ENCODE results near the gene RNASET2.
"Not testable (repeated sequence)": the region's sequence is repeated elsewhere in the genome, so short reads cannot be mapped to it uniquely, and the experiment has no call there.

RNASET2 gene

DNA sequence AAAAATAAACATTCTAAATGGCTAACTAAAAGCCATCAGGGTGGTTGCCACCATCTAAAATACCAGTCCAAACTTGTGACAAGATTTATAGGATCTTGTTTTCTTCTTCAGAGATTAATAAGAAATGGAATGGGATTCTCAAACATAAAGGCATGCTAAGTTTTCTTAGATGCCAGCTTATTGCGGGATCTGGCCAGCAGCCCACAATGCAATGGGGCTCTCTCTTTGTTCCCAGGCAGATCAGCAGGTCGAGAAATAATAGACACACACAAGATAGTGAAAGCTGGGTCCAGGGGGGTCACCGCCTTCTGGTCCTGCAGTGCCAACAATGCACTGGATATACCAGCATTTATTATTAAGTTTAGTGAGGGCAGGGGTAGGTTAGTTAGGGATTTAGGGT, 41.4 kb downstream of the RNASET2 start:
- H3K27ac Mint-ChIP-seq; ATAC-seq; H3K4me1 Mint-ChIP-seq; H3K27me3 Mint-ChIP-seq; DNase-seq; H3K4me3 Mint-ChIP-seq; H3K36me3 Mint-ChIP-seq (ENCODE audit: low read depth); H3K9me3 Mint-ChIP-seq: not testable (repeated sequence)

DNA sequence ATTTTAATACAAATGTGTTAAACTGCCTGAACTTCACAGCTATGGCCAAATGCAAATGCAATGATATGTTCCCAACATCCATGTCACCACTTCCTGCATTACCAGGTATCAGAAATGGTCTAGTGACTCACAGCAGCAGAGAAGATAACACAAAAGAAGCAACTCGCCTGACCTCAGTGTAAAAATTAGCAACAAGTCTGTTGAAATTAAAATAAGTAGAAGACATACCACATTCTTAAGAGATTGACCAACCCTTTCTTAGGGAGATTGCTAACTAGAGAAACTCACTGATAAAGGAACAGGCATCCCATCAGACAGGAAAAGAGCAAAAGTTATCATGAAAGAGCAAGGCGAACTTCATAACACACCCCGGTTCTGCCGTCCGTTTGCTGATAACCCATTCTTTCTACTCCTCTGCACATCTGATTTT, 45.1 kb downstream of the RNASET2 start:
- Mint-ChIP-seq H3K27me3 (no peaks in the 10 kb centered on the region), H3K4me3 (no peak overlapping the region), H3K36me3 (ENCODE audit: low read depth) (peaks cover 6% of the 10 kb centered on the region), H3K4me1 (peaks cover 25% of the 10 kb centered on the region), H3K27ac (no peak overlapping the region), H3K9me3 (peaks cover 4% of the 10 kb centered on the region)
- ATAC-seq (no peak), DNase-seq (no peak)

DNA sequence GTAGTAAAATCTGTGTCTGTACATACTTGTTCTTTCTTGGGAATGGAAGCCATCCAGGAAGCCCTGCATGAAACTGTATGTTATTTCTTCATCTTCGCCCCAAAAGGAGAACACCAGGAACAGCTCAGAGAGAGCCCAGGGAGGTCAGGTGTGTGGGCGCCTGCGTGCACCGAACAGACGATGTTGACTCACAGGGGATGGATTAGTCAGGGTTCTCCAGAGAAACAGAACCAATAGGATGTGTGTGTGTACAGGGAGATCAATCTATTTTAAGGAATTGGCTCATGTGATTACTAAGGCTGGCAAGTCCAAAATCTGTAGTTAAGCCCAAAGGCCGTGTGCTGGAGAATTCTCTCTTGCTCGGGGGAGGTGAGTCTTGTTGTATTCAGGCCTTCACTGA, 45.7 kb downstream of the RNASET2 start:
- no peaks in the 10 kb centered on the region for H3K9me3 Mint-ChIP-seq
- peaks cover 6% of the 10 kb centered on the region for H3K36me3 Mint-ChIP-seq (ENCODE audit: low read depth)
- ATAC-seq = peak; percentile 60

DNA sequence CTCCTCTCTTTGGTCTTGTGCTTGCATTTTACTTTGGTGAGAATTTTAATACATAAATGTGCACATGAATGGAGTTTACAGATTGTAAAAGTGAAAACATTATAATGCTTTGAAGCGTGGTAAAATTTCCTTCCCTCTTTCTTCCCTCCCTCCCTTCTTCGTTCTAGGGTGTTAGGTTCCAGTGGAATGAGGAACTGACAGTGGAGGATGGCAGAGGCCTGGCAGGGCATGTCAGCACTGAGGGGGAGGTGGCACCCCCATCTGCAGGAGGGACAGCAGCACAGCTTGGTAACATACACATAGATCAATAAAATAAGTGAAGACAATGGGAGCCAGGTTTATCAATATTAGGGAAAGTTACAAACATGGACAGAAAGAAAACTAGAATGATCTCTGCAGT, 47.5 kb downstream of the RNASET2 start:
- H3K27ac Mint-ChIP-seq = no peak overlapping the region
- no peak for DNase-seq
- H3K9me3 Mint-ChIP-seq = no peaks in the 10 kb centered on the region
- H3K27me3 Mint-ChIP-seq = no peaks in the 10 kb centered on the region
- peaks cover 25% of the 10 kb centered on the region for H3K4me1 Mint-ChIP-seq
- no peak overlapping the region for H3K4me3 Mint-ChIP-seq
- peaks cover 4% of the 10 kb centered on the region for H3K36me3 Mint-ChIP-seq (ENCODE audit: low read depth)
- ATAC-seq = no peak

More for the DNA sequence above, 45.7 kb downstream of the RNASET2 start:
- Mint-ChIP-seq H3K4me3 (no peak overlapping the region), H3K4me1 (peaks cover 25% of the 10 kb centered on the region), H3K27me3 (no peaks in the 10 kb centered on the region), H3K27ac (no peak overlapping the region)
- no peak for DNase-seq

DNA sequence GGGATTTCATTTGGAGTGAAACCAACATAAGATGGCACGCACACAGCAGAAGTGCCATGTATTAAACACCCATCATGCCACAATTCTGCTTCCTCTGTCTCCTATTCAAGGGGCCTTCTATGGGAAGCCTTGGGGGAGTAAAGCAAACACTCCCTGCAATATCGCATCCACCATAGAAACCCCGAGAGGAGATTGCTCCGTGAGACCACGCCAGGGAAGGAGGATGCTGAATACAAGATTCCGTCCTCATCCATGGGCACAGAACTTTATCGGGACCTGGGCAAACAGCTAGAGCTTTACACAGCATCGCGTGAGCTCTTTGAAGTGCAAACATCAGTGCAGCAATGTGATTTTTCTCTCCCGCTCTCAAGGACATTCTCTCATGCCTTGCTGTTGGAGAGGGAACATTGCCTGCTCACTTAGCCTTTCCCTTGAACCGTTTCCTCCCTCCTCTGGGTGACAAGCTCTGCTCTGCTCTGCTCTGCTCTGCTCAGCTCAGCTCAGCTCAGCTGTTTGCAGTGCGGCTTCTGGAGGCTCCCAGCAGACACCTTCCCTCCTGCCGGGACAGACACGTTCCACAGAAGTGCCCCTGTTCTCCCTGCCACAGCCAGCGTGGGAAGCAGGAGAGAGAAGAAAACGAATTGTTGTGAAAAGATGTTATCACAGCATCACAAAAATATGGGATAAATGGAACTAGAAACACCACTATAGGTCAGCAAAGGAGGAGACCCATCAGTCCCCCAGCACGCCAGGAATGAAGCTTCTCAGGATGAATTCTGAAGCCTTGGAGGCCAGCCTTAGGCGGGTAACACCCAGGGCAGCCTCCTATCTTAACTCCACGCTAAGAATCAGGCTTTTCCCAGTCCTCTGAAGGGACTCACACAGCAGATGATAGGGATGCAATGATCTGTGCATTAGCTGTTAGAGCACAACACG, 48.2 kb downstream of the RNASET2 start:
- Mint-ChIP-seq H3K4me1 (peaks cover 25% of the 10 kb centered on the region), H3K27ac (no peak overlapping the region), H3K27me3 (no peaks in the 10 kb centered on the region), H3K36me3 (ENCODE audit: low read depth) (peaks cover 4% of the 10 kb centered on the region), H3K4me3 (no peak overlapping the region), H3K9me3 (no peaks in the 10 kb centered on the region)
- DNase-seq (no peak), ATAC-seq (no peak)

DNA sequence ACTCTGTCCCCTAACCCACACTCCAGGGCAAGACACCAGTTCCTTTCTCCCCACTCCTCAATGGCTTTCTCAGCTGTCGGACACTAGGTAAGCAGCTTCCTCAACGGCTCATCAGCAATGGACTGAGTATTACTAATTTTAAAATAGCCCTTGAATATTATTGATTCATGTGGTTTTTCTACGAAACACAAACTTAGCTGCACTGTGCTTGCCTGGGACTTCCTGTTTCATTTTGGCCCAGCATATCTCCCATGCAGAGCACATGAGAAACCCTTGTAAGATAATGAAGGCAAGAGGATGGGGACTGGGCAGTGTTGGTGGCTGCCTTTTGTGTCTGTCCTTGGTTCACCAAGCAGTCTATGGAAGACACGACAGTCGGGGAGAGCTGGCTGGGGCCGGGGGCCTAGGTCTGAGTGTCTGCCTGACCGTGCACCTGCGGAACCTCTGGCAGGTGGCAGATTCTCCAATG, 48.9 kb downstream of the RNASET2 start:
- DNase-seq = no peak
- H3K36me3 Mint-ChIP-seq (ENCODE audit: low read depth) = peaks cover 4% of the 10 kb centered on the region
- no peaks in the 10 kb centered on the region for H3K27me3 Mint-ChIP-seq
- H3K27ac Mint-ChIP-seq = no peak overlapping the region
- ATAC-seq = no peak
- H3K4me3 Mint-ChIP-seq = no peak overlapping the region
- H3K4me1 Mint-ChIP-seq = peaks cover 25% of the 10 kb centered on the region
- H3K9me3 Mint-ChIP-seq = no peaks in the 10 kb centered on the region

DNA sequence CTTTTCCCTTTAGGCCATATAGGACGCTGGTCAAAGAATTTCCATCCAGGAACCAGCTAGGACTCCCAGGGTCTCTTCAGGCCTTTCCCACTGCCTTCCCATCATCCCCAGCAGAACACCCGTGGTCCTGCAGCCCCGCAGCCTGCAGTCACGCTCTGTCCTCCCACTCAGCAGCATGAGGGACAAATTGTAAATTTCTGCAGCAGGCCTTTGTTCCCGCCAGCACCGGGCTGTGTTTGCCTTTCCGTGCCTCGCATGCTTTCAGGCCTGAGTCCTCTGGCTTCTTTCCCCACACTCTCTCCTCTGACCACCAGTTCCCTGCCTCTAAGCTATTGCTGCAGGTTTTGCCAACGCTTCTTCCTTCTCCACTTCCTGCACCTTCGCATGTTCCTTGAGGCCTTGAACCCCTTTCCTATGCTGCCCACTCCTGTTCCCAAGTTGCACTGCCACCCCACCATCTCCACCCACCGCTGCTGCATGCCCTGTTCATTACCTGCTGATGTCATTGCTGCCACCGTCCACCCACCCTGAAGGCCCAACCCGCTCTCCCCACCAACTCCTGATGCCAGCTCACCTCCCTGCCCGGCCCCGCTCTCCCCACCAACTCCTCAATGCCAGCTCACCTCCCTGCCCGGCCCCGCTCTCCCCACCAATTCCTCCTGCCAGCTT, 49.8 kb downstream of the RNASET2 start:
- no peak overlapping the region for H3K4me3 Mint-ChIP-seq
- peaks cover 25% of the 10 kb centered on the region for H3K4me1 Mint-ChIP-seq
- no peak for DNase-seq
- ATAC-seq = no peak
- H3K27me3 Mint-ChIP-seq = no peaks in the 10 kb centered on the region
- H3K9me3 Mint-ChIP-seq = no peaks in the 10 kb centered on the region
- peaks cover 4% of the 10 kb centered on the region for H3K36me3 Mint-ChIP-seq (ENCODE audit: low read depth)
- H3K27ac Mint-ChIP-seq = no peak overlapping the region

DNA sequence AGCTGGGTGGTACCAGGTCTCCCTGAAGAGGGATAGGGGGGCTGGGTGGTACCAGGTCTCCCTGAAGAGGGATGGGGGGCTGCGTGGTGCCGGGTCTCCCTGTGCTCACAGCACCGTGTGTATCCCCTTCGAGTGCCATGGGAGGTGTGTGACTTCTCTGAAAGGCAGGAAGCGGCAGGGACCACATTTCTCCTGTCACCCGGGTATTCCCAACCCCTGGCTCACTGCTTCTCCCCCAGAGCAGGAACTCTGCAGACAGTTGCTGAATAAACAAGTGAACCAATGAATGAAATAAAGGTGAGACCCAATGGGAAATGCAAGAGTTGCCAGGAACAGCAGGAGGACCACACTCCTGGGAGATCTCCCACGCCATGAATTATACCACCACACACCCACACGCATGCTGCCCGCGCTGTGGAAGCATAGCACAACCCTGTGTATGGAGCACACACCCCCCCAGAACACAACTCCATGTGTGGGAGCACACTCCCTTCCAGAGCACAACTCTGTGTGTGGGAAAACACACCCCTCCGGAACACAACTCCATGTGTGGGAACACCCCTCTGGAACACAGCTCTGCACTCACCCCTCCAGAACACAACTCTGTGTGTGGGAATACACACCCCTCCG, 50.7 kb downstream of the RNASET2 start:
- no peak for DNase-seq
- H3K4me3 Mint-ChIP-seq = no peak overlapping the region
- H3K36me3 Mint-ChIP-seq (ENCODE audit: low read depth) = no peaks in the 10 kb centered on the region
- H3K27ac Mint-ChIP-seq = no peak overlapping the region
- no peaks in the 10 kb centered on the region for H3K9me3 Mint-ChIP-seq
- ATAC-seq = no peak
- H3K4me1 Mint-ChIP-seq = peaks cover 18% of the 10 kb centered on the region
- H3K27me3 Mint-ChIP-seq = no peaks in the 10 kb centered on the region

DNA sequence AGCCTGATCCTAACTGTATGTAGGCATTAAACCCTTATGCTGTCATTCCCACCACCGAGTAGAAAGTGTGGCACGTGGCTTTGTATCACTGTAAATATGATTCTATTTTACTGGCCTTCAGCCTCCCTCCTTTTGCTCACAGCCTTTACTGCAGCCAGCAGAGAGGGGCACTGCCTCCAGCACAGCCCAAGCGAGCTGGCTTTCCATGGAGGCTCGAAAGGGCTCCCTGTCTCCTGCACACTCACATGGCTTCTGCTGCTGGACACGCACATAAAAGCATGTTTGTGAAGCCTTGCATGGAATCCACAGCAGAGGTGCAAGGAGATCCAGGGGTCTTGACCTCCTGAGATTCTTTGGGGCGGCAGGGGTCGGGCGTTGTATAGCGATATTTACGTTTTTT, 51.3 kb downstream of the RNASET2 start:
- no peak overlapping the region for H3K27ac Mint-ChIP-seq
- no peaks in the 10 kb centered on the region for H3K36me3 Mint-ChIP-seq (ENCODE audit: low read depth)
- peaks cover 15% of the 10 kb centered on the region for H3K4me1 Mint-ChIP-seq
- ATAC-seq = no peak
- H3K27me3 Mint-ChIP-seq = no peaks in the 10 kb centered on the region
- no peak overlapping the region for H3K4me3 Mint-ChIP-seq
- no peaks in the 10 kb centered on the region for H3K9me3 Mint-ChIP-seq
- DNase-seq = no peak

DNA sequence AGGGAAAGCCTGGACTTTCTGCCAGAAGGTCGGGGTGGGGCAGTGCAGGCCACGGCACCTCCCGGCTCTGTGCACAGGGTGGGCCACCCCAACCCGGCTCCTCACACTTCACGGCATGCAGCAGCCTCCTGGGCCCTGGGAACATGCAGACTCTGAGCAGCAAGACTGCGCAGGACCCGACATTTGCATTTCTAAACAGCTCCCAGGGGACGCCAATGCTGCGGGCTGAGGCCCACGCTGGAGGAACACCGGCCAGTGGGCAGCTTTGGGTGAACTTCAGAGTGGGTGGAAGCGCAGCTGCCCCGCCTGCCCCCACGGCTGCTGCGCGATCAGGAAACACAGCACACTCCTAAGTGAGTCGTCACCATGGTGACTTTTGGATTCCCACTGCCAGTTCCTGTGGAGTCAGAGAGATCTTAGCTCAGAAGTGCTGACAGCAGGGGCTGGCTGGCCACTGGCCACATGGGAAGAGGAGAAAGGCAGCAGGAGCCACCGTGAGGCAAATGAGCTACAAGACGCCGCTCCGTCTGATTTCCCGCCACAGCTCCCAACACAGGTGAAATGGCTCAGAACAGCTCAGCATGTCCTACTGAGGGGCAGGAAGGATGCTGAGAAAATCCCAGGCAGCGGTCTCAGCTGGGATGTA, 52.1 kb downstream of the RNASET2 start:
- no peak for DNase-seq
- H3K4me3 Mint-ChIP-seq = no peak overlapping the region
- H3K27me3 Mint-ChIP-seq = no peaks in the 10 kb centered on the region
- no peak overlapping the region for H3K27ac Mint-ChIP-seq
- peaks cover 15% of the 10 kb centered on the region for H3K4me1 Mint-ChIP-seq
- no peaks in the 10 kb centered on the region for H3K36me3 Mint-ChIP-seq (ENCODE audit: low read depth)
- ATAC-seq = no peak
- no peaks in the 10 kb centered on the region for H3K9me3 Mint-ChIP-seq

DNA sequence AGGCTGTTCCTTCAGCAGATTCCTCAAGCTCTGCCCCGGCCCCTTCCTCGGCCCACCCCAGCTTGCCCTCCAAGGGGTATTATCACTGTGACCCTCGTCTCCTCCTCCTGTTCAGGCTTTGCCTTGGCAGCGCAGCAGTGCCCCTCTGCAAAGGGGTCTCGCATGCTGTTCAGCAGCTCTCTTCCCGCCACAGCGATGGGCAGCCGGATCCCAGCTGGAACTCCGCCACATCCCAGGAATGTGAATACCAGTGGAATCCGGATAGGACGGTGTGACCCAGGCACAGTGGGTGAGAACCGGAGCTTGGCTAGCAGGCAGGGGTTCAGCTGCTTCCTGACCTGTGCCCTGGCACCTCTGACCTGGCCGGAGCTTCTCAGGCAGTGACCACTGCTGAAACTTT, 52.9 kb downstream of the RNASET2 start:
- H3K4me3 Mint-ChIP-seq = no peak overlapping the region
- H3K27me3 Mint-ChIP-seq = no peaks in the 10 kb centered on the region
- H3K4me1 Mint-ChIP-seq = peaks cover 13% of the 10 kb centered on the region
- no peaks in the 10 kb centered on the region for H3K36me3 Mint-ChIP-seq (ENCODE audit: low read depth)
- H3K9me3 Mint-ChIP-seq = no peaks in the 10 kb centered on the region
- ATAC-seq (no peak), DNase-seq (no peak)
- H3K27ac Mint-ChIP-seq = no peak overlapping the region

DNA sequence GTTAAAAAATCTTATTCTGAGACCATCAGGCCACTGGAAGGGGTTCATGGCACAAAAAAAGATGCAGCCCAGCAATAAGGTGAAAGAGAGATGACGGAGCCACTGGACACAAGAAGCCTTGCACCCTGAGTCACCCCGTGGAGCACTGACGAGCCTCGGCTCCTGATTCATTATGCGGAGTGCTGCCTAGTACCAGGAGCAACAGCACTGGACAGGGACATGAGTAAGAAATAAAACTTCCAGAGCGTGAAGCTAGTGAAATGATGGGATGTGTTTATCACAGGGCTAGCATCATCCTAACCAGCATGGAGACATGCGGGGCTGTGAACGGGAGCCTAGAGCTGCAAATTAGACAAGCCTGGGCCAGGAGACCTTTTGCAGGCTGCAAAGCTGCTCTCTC, 53.3 kb downstream of the RNASET2 start:
- Mint-ChIP-seq H3K4me1 (peaks cover 12% of the 10 kb centered on the region), H3K4me3 (no peak overlapping the region), H3K27me3 (no peaks in the 10 kb centered on the region), H3K27ac (no peak overlapping the region), H3K9me3 (no peaks in the 10 kb centered on the region), H3K36me3 (ENCODE audit: low read depth) (no peaks in the 10 kb centered on the region)
- ATAC-seq (no peak), DNase-seq (no peak)

DNA sequence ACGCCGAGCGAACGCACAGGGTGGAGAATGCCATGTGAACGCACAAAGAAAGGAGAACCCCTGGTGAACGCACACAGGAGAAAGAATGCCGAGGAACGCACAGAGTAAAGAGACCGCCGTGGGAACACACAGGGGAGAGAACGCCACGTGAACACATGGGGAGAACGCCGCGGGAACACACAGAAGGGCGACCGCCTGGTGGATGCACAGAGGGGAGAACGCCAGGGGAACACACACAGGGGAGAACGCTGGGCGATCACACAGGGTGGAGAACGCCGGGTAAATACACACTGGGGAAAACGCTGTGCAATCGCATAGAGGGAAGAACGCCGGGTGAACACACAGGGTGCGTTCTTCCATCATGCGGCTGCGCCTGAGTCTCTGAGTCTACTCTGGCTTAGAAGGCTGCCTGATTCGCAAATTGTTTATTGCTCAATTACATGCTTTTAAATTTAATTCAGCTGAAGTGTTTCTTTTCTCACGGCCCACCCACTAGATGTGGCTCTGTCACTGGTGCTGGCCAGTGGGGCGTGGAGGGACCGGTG, 54.1 kb downstream of the RNASET2 start:
- Mint-ChIP-seq H3K9me3 (no peaks in the 10 kb centered on the region), H3K4me1 (peaks cover 4% of the 10 kb centered on the region), H3K36me3 (ENCODE audit: low read depth) (no peaks in the 10 kb centered on the region), H3K27ac (no peak overlapping the region), H3K27me3 (no peaks in the 10 kb centered on the region), H3K4me3 (no peak overlapping the region)
- no peak for DNase-seq
- no peak for ATAC-seq

DNA sequence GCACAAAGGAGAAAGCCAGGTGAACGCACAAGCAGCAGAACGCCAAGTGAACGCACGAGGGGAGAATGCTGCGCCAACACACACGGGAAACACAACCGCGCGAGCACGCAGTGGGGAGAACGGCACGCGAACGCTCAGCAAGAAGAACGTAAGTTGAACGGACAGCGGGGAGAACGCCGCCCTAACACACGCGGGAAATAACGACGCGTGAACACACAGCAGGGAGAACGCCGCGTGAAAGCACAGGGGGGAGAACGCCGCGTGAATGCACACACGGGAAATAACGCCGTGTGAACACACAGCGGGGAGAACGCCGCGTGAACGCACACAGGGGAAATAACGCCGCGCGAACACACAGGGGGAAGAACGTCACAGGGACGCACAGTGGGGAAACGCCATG, 54.7 kb downstream of the RNASET2 start:
- no peak for DNase-seq
- no peaks in the 10 kb centered on the region for H3K9me3 Mint-ChIP-seq
- H3K4me1 Mint-ChIP-seq = no peaks in the 10 kb centered on the region
- no peak overlapping the region for H3K27ac Mint-ChIP-seq
- H3K36me3 Mint-ChIP-seq (ENCODE audit: low read depth) = no peaks in the 10 kb centered on the region
- H3K4me3 Mint-ChIP-seq = no peak overlapping the region
- H3K27me3 Mint-ChIP-seq = no peaks in the 10 kb centered on the region
- ATAC-seq = no peak

All from activated naive CD8-positive, alpha-beta T cell treated with anti-CD3 and anti-CD28 coated beads, Interleukin-2, amount 50 U/mL, for 24 hours (primary cell).